ENCODE measurements around the gene NMU. TPM values are rescaled to one million over a fixed set of nuclear protein-coding genes. Genes with fewer than 3 reads are reported as not detected.

Gene NMU
- total RNA-seq, 1 experiment from 2014 or later = 28.5 TPM

- no peak for ATAC-seq
- TF ChIP-seq EZH2 (IDR thresholded peaks at IDR 0.05; ENCODE audit: low read length, unreplicated experiment) (no peak), EZH2phosphoT487 (IDR thresholded peaks at IDR 0.05; ENCODE audit: borderline replicate concordance, low read length) (no peak), CTCF (conservative IDR thresholded peaks at IDR 0.05; ENCODE audit: low read depth, low read length) (no peak)
- CTCF ChIA-PET = interaction anchor here (0.6 kb wide), 1 partner anchor 111 kb away, joined by 3 read pairs; no protein-coding TSS in a partner anchor
Measured at GRCh38 chr4:55668449-55668848, 32.4 kb upstream of the NMU start.

GRCh38 chr4:55666535-55666934, 30.4 kb upstream of the NMU start:
- ChIA-PET CTCF (no interaction called here), POLR2A (ENCODE audit: unreplicated experiment) (no interaction called here)
- Histone ChIP-seq H3K4me2 (ENCODE audit: low read length) (no peak overlapping the region), H3K79me2 (ENCODE audit: low read length) (no peaks in the 10 kb centered on the region), H3K27ac (ENCODE audit: low read length) (no peak overlapping the region), H3K4me3 (ENCODE audit: low read length) (no peak overlapping the region), H3K36me3 (ENCODE audit: low read depth, low read length) (no peaks in the 10 kb centered on the region), H3K9ac (ENCODE audit: low read length) (no peak overlapping the region), H3K9me2 (replicated peaks; ENCODE audit: low read length) (no peaks in the 10 kb centered on the region), H3K9me3 (ENCODE audit: low read length) (no peaks in the 10 kb centered on the region), H3K4me1 (ENCODE audit: insufficient read depth, low read length) (no peaks in the 10 kb centered on the region), H2AFZ (ENCODE audit: low read length) (no peak overlapping the region), H4K20me1 (ENCODE audit: low read length) (no peaks in the 10 kb centered on the region), H3F3A (ENCODE audit: low read length, unreplicated experiment) (no peaks in the 10 kb centered on the region), H3K27me3 (ENCODE audit: low read length) (peaks cover 34% of the 10 kb centered on the region; the same call in 1 of the 2 replicates)
- ATAC-seq = no peak
- intact Hi-C loops (cut with micrococcal nuclease) = no loop called here
- BruUV-seq (replicated peaks) = no TSS peak
- TF ChIP-seq EZH2 (IDR thresholded peaks at IDR 0.05; ENCODE audit: low read length, unreplicated experiment) (no peak), EZH2phosphoT487 (IDR thresholded peaks at IDR 0.05; ENCODE audit: borderline replicate concordance, low read length) (no peak), CTCF (conservative IDR thresholded peaks at IDR 0.05; ENCODE audit: low read depth, low read length) (no peak)
- no peak for DNase-seq

More at GRCh38 chr4:55668449-55668848, 32.4 kb upstream of the NMU start:
- peaks cover 34% of the 10 kb centered on the region; the same call in 1 of the 2 replicates for H3K27me3 ChIP-seq (ENCODE audit: low read length)
- BruUV-seq (replicated peaks) = no TSS peak
- no peak overlapping the region for H3K27ac ChIP-seq (ENCODE audit: low read length)
- H2AFZ ChIP-seq (ENCODE audit: low read length) = no peak overlapping the region
- POLR2A ChIA-PET (ENCODE audit: unreplicated experiment) = no interaction called here
- H3K4me1 ChIP-seq (ENCODE audit: insufficient read depth, low read length) = no peaks in the 10 kb centered on the region
- no peak for DNase-seq
- intact Hi-C loops (cut with micrococcal nuclease) = no loop called here
- H3K4me2 ChIP-seq (ENCODE audit: low read length) = no peak overlapping the region
- H3K9me3 ChIP-seq (ENCODE audit: low read length) = no peaks in the 10 kb centered on the region
- no peaks in the 10 kb centered on the region for H3K9me2 ChIP-seq (replicated peaks; ENCODE audit: low read length)
- no peaks in the 10 kb centered on the region for H3K36me3 ChIP-seq (ENCODE audit: low read depth, low read length)
- H3K9ac ChIP-seq (ENCODE audit: low read length) = no peak overlapping the region
- H3F3A ChIP-seq (ENCODE audit: low read length, unreplicated experiment) = no peaks in the 10 kb centered on the region
- H3K79me2 ChIP-seq (ENCODE audit: low read length) = no peaks in the 10 kb centered on the region
- no peak overlapping the region for H3K4me3 ChIP-seq (ENCODE audit: low read length)
- H4K20me1 ChIP-seq (ENCODE audit: low read length) = no peaks in the 10 kb centered on the region

- H3F3A ChIP-seq (ENCODE audit: low read length, unreplicated experiment) = no peaks in the 10 kb centered on the region
- no peak overlapping the region for H3K27ac ChIP-seq (ENCODE audit: low read length)
- no TSS peak for BruUV-seq (replicated peaks)
- H3K9me2 ChIP-seq (replicated peaks; ENCODE audit: low read length) = no peaks in the 10 kb centered on the region
- H3K4me1 ChIP-seq (ENCODE audit: insufficient read depth, low read length) = no peaks in the 10 kb centered on the region
- H3K36me3 ChIP-seq (ENCODE audit: low read depth, low read length) = no peaks in the 10 kb centered on the region
- ATAC-seq (no peak), DNase-seq (no peak)
- H3K27me3 ChIP-seq (ENCODE audit: low read length) = peaks cover 34% of the 10 kb centered on the region; the same call in 1 of the 2 replicates
- intact Hi-C loops (cut with micrococcal nuclease) = no loop called here
- H3K4me2 ChIP-seq (ENCODE audit: low read length) = no peak overlapping the region
- no peaks in the 10 kb centered on the region for H3K9me3 ChIP-seq (ENCODE audit: low read length)
- no peak overlapping the region for H3K9ac ChIP-seq (ENCODE audit: low read length)
- H3K4me3 ChIP-seq (ENCODE audit: low read length) = no peak overlapping the region
- POLR2A ChIA-PET (ENCODE audit: unreplicated experiment) = no interaction called here
- CTCF ChIA-PET = no interaction called here
- no peak for TF ChIP-seq EZH2phosphoT487 (IDR thresholded peaks at IDR 0.05; ENCODE audit: borderline replicate concordance, low read length)
- TF ChIP-seq EZH2 (IDR thresholded peaks at IDR 0.05; ENCODE audit: low read length, unreplicated experiment) = no peak
- TF ChIP-seq CTCF (conservative IDR thresholded peaks at IDR 0.05; ENCODE audit: low read depth, low read length) = no peak
- no peaks in the 10 kb centered on the region for H3K79me2 ChIP-seq (ENCODE audit: low read length)
- H2AFZ ChIP-seq (ENCODE audit: low read length) = no peak overlapping the region
- no peaks in the 10 kb centered on the region for H4K20me1 ChIP-seq (ENCODE audit: low read length)
Measured at GRCh38 chr4:55663145-55663544, 27.0 kb upstream of the NMU start.
